Measurements from ENCODE around the gene KLHL34.

DNA sequence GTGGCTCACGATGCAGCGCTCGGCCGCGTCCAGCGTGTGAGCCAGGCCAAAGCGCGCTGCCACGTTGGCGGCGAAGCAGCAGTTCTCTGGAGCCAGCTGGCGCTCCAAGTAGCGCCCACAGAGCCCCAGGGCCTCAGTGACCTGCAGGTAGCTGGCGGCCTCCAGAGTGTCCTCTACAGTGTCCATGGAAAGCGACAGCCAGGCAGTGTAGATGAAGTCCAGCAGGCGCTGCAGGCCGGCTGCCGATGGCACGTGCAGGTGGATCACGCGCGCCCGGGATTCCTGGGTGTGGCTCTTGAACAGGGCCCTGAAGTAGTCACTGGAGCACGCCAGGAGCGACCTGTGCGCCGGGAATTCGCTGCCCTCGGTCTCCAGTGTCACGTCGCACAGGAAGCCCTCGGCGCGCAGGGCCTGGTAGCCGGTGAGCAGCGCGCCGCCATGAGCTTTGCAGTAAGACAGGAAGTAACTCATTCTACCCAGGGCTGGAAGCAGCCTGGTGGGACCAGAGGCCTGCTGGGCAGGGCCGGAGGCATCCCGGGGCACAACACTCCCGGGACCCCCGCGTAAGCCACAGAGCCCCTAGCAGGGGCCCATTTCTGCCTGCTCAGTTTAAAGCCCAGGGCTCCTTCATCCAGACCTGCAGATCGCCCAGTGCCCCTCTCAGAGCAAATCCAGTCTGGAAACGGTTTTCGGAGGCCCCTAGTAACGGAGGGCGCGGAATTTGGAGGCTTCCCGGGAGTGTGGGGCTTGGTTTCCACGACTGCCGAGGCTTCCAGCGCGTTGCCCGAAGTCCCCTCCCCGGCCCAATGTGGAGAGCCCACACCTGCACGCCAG is 595 bp downstream of the KLHL34 start:
- TF ChIP-seq POLR2A (IDR thresholded peaks at IDR 0.05): no peak
- TF ChIP-seq, protein P1, sequence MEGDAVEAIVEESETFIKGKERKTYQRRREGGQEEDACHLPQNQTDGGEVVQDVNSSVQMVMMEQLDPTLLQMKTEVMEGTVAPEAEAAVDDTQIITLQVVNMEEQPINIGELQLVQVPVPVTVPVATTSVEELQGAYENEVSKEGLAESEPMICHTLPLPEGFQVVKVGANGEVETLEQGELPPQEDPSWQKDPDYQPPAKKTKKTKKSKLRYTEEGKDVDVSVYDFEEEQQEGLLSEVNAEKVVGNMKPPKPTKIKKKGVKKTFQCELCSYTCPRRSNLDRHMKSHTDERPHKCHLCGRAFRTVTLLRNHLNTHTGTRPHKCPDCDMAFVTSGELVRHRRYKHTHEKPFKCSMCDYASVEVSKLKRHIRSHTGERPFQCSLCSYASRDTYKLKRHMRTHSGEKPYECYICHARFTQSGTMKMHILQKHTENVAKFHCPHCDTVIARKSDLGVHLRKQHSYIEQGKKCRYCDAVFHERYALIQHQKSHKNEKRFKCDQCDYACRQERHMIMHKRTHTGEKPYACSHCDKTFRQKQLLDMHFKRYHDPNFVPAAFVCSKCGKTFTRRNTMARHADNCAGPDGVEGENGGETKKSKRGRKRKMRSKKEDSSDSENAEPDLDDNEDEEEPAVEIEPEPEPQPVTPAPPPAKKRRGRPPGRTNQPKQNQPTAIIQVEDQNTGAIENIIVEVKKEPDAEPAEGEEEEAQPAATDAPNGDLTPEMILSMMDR (IDR thresholded peaks at IDR 0.05): no peak
